Islet of Langerhans (tissue), 1 donor: ENCODE data around the gene PDSS1.
"Not testable (repeated sequence)": the region's sequence is repeated elsewhere in the genome, so short reads cannot be mapped to it uniquely, and the experiment has no call there.

ENCODE experiments used
- FAIRE-seq: peaks from one replicate; lab custom pipeline; 2011; peaks lifted over from hg19 to GRCh38; lab: Jason Lieb, UNC

PDSS1 gene

DNA sequence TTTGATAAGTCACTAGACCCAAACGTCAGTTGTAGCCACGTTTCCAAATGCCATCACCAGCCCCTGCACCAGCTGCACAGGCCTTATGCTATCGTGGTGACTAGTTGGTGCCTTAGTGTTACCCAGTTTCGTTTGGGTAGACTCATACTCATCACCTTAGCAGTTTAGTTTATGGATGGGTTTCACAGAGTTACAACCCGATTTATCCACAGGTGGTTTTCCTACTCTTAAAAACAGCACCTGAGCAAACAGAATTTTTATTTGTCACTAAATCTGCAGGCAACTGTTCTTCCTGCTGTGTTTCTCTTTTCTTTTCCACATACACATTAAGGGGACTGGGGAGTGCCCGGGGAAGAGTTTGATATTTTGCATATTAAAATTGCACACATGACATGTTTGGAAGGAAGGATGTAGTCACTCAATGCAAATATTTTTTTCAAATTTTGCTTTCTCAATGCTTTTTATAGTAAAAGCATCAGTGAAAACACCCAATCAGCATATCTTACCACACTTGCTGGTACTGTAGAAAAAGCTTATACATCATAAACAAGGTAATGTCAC lies 41.6 kb downstream of the PDSS1 start:
- FAIRE-seq, result no peak

DNA sequence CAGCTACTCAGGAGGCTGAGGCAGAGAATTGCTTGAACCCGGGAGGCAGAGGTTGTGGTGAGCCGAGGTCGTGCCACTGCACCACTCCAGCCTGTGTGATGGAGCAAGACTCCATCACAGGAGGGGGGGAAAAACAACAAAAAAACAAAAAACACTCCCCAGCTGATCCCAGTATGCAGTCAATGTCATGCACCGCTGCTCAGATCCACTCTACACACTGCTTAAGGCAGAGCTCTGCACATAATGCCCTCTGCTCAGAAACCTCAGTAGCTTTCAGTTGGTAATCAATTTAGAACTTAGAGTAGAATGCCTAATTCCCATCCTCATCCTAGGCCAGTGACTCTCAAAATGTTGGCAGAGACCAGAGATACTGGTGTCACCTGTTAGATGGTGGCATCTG lies 43.9 kb downstream of the PDSS1 start:
- FAIRE-seq, result no peak

DNA sequence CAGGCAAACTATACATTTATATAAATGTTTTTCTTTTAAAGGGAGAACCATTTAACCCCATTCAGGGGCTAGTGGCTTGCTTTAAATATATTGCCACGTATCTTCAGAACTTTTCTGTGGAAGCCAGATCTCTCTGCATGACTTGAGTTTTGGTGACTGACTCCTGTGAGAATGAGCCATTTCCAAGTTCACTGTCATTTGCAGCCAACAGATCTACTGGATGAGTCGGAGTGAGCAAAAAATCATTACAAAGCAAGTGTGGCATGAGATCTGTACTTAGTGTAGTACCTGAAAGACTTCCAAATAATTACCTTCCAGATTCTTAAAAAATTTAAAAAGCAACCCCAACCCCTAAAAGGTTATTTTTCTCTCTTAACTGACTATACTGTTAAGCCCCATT lies 45.6 kb downstream of the PDSS1 start:
- no peak for FAIRE-seq

DNA sequence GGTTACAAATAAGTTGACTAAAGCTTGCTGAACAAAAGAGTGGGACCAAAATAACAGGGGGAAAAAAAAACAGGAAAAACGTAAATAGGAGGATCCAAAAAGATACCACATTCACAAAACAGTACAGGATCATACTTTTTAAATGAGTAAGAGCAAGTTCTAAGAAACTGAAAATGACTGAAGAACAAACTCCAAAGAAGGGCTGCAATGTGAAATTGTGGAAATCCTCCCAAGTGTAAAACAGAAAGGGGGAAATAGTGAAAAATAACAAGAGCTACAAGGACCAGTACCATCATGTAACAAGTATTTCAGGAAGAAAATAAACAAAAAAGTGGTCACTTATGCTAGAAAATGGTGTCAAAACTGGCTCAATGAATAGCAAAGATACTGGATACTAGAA lies 46.3 kb downstream of the PDSS1 start:
- no peak for FAIRE-seq

DNA sequence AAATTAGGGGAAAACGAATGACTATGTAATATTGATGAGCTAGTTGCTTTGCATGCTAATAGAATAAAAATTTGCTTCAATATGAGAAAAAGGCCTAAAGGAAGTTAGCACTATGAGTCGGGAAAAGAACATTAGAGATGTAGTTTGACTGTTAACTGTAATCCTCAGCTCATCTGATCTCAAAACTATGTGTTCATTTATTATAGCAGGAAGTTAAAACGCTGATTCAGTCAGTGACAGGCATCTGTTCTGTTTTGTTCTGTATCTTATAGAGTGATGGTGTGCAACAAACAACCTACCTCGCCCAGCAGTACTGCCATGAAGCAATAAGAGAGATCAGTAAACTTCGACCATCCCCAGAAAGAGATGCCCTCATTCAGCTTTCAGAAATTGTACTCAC lies 48.6 kb downstream of the PDSS1 start:
- no peak for FAIRE-seq

DNA sequence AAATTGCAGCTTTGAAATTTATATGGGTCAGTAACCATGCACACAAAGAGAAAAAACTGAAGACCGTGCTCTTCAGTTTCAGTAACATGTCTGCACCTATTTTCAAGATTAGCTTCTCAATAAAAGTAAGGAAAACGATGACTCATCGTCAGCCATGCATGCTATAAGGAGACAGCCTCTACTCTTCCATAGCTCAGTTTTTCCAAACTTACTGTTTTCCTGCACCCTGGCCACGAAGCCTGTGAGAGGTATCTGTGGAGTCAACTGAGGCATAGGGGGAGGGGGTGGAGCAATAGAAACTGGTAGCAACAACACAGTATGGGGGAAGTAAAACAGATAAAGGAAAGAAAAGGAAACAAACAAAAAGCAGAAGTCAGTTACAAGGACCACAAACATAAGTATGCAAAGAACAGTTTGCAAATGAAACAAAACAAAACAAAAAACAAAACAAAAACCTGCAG lies 58.0 kb downstream of the PDSS1 start:
- no peak for FAIRE-seq

DNA sequence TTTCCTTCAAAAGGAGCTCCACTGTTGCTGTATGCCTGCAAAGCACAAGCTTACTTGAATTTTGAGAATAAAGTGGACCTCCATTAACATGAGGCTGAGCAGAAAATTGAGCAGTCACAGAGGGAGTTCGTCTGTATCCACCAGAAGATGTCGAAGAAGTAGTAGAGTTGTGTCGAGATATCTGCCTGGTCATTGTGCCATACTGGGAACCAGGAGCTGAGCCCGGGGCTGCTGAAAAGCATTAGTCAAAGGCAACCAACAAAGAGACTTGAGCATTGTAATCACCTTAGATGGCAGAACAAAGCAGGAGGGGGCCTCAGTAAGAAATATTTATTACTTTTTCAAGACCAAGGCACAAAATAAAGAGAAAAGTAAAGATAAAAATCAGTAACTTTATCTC lies 61.5 kb downstream of the PDSS1 start:
- FAIRE-seq, result no peak

DNA sequence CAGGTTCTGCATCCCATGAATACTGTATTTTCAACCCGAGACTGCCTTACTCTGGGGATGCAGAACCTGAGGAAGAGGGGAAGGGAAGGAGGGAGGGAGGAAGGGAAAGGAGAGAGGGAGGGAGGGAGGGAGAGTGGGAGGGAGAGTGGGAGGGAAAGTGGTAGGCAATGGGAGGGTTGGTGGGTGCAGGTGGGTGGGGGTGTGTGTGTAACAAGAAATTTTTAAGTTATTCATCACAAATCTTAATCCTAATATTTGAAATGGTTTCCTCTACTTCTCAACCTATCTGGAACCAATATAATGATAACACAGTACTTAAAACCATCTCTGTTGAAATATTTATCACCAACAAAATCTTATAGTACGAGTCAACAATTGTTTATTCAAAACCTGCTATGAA lies 68.0 kb downstream of the PDSS1 start:
- FAIRE-seq, result no peak

DNA sequence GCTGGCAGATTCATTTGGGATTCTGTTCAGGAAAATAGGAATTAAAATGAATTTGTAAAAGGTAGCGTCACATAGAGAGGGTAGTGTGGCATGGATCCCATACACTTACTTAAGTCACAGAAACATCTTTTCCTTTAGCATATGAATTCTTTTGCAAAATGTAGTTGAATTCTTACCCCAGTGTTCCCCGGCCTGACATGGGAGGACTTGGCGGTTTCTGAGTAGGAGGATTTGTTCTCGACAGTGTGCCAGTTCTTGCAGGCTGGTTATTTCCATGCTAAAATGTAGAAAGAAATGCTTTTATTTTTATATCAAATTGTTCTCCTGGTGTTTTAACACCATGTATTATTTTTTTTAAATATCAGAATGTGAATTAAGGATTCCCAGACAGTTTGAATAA lies 72.6 kb downstream of the PDSS1 start:
- FAIRE-seq, result no peak

DNA sequence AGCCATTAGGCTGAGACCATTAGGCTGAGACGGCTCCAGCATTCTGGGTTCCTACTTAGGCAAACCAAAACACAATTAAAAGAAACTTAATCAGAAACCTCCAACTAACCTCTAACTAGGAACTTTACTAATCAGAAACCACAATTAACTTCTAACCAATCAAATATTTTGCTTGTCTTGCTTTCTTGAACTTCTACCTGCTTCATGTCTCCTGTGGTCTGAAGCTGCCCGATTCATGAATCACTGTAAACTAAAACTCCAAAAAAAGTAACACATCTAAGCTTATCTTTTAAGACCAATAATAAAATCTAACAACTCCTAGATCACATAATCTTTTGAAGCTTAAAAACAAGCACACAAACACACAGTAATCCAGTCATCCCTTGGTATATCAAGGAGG lies 76.1 kb downstream of the PDSS1 start:
- FAIRE-seq, result no peak

DNA sequence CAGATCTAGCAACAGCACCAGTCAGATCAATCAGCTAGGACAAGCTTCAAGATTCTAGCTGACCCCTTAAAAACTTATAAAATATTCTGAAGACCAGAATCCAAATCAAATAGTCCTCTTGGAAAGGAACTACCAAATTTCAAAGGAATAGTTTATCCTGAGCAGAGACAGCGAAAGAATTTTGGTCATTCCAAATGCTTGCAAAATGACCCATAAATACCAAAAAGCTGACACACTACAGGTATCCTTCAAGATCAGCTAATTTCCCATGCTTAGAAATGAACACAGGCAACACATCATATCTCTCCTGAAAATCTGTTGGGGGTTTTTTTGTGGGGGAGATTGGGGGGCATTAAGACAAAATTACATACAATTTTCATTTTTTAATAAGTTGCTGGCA lies 78.8 kb downstream of the PDSS1 start:
- FAIRE-seq, result no peak

DNA sequence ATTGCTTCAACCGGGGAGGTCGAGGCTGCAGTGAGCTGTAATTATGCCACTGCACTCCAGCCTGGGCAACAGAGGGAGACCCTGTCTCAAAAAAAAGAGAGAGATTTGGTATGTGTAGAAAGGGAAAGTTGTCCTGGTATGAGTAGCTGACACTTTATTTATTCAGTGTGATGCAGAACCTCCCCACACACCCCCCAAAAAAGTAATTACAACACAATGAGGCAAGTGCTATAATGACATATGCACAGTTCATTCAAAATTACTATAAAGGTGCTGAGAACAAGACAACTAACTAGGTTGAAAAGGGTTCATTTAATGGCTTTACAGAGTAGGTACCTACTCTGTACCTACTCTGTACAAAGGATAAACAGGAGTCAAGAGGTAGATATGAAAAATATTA lies 80.2 kb downstream of the PDSS1 start:
- FAIRE-seq, result no peak

DNA sequence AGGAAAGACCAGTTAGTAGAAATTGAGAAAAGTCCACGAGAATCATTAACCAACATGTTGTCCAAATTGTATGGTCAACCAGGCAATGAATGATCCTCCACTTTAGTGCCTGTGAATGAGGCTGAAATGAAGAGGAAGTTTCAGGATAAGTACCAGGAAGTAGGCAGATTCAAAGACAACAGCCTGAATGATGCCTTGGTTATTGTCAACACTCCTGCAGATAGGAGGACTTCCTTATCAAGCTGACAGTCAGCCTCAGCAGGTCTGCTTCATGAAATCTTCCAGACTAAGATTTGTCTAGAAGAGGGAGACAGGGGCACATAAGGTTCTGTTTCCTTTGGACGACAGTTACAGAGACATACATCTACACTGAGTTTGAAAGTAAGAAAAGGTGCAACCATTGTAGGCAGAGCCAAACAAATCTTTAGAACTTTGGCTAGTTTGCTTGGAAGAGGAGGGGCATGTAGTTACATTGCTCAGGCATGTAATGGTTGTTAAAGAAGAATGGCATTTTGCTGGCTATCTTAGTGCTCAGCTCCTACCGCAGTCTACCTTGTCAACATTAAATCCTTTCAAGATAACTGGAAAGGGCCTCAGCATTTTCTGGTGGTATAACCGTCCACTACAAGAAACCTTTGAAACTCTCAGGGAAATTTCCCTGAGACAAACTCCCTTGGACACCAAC lies 81.8 kb downstream of the PDSS1 start:
- FAIRE-seq, result no peak

DNA sequence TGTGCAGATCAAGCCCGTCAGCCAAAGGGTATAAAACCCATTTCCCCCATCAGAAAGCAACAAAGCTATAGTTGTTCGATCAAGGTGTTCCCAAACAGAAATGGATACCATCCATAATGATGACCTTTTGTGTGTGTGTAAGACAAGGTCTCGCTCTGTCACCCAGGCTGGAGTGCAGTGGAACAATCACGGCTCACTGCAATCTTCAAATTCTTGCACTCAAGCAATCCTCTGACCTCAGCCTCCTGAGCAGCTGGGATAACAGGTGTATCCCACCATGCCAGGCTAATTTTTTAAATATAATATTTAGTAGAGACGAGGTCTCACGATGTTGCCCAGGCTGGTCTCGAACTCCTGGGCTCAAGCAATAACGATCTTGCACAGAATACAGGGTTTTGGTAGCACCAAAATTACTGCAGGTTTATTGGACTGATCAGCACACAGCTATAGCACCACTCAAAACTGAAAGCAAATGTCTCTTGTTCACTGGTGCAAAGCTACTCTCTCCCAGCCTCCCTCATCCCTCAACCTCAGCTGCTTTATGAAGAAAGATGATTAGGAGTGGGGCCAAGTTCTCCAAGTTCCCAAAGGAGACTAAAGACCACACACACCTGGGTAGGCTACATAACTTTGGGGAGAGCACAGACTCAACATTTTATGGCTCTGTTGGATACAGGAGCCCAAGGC lies 82.7 kb downstream of the PDSS1 start:
- FAIRE-seq, result no peak

DNA sequence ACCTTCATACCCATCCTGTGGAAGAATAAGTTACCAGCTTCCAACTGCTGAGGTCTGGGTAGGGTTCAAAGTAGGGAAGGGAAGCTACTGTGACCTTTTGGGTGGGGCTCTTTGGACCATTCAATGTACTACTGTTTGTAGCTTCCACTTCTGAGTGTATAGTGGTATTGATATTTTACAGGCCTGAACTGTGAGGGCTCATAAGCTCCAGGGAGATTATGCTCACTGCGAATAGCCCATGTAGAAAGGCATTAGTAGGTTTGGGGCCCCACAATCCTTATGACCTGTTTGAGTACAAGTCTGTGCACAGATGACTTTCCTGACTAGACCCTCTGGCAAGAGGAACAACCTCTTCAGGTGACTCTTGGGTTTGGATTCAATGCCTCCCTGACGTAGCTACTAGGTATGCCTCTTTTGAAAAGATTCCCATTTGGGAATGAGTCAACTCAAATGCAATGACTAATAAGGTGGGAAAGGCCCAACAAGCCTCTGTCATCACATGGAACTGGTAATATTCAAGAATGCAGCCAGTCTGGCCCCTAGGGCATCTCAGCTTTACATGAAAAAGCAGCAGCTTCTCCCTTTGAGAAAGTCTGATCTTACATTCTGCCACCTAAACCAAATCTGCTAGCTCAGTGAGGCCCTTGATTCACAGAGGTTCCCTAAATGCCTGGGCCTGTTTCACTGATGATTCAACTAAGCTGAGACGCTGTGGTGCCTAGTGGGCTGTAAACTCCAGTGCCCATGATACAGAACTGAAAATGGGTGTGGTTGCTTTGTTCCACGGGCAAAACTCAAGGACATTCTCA lies 83.5 kb downstream of the PDSS1 start:
- no peak for FAIRE-seq

DNA sequence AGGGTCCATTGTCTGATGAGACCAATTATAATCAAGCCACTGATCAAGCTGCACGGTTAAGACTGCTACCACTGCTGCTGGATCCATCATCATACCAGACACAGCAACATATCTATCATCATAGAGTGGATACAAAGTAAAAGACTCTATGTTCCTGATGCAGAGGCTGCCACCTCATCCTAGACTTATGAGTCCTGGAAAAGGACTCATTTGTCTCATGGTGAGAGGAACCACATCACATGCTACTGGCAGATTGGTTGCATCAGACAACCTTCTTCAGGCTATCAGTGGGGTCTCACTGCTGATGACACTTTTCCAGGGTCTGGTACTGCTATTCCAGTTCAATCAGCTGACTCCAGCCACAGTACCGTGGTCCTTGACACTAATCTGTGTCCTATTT lies 84.3 kb downstream of the PDSS1 start:
- no peak for FAIRE-seq

DNA sequence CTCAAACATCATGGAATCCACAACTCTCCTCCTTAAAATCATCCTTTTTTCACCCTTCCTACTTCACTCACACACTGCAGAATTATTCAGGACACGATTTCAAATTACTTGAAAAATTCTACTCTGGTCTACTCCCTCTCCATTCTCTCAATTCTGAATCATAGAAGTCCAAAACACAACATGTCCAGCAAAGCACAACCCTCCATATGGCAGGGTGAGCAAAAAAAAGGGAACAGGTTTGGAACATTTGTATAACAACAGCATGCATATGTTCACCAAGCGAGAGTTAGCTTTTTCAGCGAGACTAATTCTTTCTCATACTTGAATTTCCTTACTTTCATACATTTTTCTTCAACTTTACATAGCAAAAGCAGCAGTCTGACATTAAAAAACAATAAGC lies 89.9 kb downstream of the PDSS1 start:
- FAIRE-seq, result no peak

DNA sequence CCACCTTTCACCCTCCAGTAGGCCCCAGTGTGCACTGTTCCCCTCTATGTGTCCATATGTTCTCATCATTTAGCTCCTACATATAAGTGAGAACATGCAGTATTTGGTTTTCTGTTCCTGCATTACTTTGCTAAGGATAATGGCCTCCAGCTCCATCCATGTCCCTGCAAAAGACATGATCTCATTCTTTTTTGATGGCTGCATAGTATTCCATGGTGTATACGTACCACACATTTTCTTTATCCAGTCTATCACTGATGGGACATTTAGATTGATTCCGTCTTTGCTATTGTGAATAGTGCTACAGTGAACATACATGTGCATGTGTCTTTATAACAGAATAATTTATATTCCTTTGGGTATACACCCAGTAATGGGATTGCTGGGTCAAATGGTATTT lies 92.3 kb downstream of the PDSS1 start:
- not testable (repeated sequence) for FAIRE-seq

DNA sequence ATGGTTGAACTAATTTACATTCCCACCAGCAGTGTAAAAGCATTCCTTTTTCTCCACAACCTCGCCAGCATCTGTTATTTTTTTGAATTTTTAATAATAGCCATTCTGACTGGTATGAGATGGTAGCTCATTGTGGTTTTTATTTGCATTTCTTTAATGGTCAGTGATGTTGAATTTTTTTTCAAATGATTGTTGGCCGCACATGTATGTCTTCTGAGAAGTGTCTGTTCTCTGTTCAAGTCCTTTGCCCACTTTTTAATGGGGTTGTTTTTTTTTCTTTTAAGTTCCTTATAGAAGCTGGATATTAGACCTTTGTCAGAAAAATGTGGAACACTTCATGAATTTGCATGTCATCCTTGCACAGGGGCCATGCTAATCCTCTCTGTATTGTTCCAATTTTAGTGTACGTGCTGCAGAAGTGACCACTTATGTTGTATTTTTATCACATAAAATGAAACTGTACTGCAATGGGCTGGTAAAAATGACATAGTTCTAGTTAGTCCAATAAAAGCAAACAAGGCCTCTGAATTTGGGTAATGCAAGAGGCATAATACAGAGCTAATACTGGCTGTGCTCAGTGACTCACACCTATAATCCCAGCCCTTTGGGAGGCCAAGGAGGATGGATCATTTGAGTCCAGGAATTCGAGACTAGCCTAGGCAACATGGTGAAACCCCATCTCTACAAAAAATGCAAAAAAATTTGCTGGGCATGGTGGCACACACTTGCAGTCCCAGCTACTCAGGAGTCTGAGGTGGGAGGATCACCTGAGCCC lies 92.9 kb downstream of the PDSS1 start:
- no peak for FAIRE-seq

DNA sequence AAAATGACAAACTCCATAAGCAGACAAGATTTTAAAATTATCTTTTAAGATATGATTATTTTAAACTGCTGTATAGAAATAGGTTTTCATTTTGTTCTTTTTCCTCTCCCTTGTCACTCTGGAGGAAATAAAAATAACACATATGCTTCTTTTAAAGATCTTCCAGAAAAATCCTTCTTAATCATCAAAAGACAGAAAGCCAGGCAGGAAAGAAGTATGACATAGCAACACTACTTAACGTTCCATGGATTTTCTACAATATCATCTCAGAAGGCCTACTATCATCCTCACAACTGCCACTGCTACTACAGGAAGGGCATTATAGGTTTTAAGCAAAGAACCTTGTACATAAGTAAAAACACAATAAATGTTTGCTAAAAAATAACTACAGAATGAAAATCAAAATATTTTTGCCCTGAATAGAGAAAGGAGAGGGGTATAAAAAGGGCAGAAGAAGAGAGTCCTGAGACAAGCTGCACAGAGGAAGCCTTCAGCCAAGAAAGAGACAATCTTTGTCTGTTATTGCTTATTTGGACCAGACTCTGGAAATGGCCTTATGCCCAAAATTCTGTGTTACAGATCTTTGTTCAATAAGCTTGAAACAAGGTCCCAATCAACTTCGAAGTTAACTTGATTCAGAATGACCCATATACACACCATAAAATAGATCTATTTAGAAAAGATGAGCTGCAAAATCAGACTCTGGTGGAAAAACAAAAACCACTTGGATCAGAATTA lies 95.4 kb downstream of the PDSS1 start:
- FAIRE-seq, result no peak
